Endothelial cell of umbilical vein (primary cell): ENCODE data around the gene NR3C1. TPM values are rescaled to one million over a fixed set of nuclear protein-coding genes. Genes with fewer than 3 reads are reported as not detected.
"Not testable (repeated sequence)": the region's sequence is repeated elsewhere in the genome, so short reads cannot be mapped to it uniquely, and the experiment has no call there.

Source experiments
- BruUV-seq: library from RNA; stranded (reverse); fragments of 400-500 nt; replicated peaks from 2 replicates; lab custom pipeline; 2021; lab: Mats Ljungman, UMichigan
- CTCF ChIA-PET: fragments of 300-600, 350-600 bp; sonication (Branson Sonifier 250); formaldehyde crosslinking; loops from one replicate; lab custom pipeline; 2021; ENCODE audit warnings: antibody characterized with exemption, inconsistent platforms; lab: Charles Lee
- POLR2A ChIA-PET: fragments of 300-600, 350-600 bp; sonication (Branson Sonifier 250); formaldehyde crosslinking; loops from one replicate; lab custom pipeline; 2021; ENCODE audit warnings: antibody characterized with exemption, inconsistent platforms; lab: Charles Lee
- DNase-seq: peaks from one replicate; pipeline ENCODE4 v3.0.0-alpha.2; 2011; ENCODE audit warnings: low read depth, low spot score
- FAIRE-seq: peaks from 2 replicates; lab custom pipeline; 2011; peaks lifted over from hg19 to GRCh38; lab: Jason Lieb, UNC
- H2AFZ ChIP-seq: 2 replicates; pipeline ENCODE4 v1.6.0; 2012; ENCODE audit warnings: low read depth, low read length, control low read depth, inconsistent platforms
- H3K27ac ChIP-seq: 2 replicates; pipeline ENCODE4 v1.5.1; 2011; ENCODE audit warnings: low read depth, mild to moderate bottlenecking, control low read depth, low read length, moderate library complexity; ENCODE audit not compliant: insufficient read depth
- H3K27me3 ChIP-seq, 2 experiments: 2 replicates each; pipeline versions ENCODE4 v1.6.0 to v1.6.1; 2011; ENCODE audit warnings: low read length in 2 of 2, mixed read lengths in 1 of 2; ENCODE audit not compliant: control insufficient read depth in 2 of 2, insufficient read depth in 2 of 2
- H3K36me3 ChIP-seq, 2 experiments: 2 replicates in 1 of 2; 3 replicates in 1 of 2; pipeline ENCODE4 v1.5.1; 2011; ENCODE audit warnings: low read length in 2 of 2, mild to moderate bottlenecking in 1 of 2, moderate library complexity in 1 of 2; ENCODE audit not compliant: control insufficient read depth in 2 of 2, insufficient read depth in 2 of 2; ENCODE audit errors: extremely low read depth in 1 of 2
- H3K4me1 ChIP-seq: 3 replicates; pipeline ENCODE4 v1.5.1; 2011; ENCODE audit warnings: mild to moderate bottlenecking, low read length; ENCODE audit not compliant: control insufficient read depth, insufficient read depth; ENCODE audit errors: extremely low read depth
- H3K4me2 ChIP-seq: 2 replicates; pipeline ENCODE4 v1.6.1; 2011; ENCODE audit warnings: low read length, control low read depth, mixed read lengths; ENCODE audit not compliant: insufficient read depth
- H3K4me3 ChIP-seq, 3 experiments: fragments of 200-600 bp in 1 of 3; sonication (generic), shearing (Covaris generic) in 1 of 3; replicated peaks in 1 of 3; 2 replicates each; pipeline ENCODE4 v1.5.1; 2011 to 2016; ENCODE audit warnings: control low read depth in 3 of 3, low read length in 3 of 3, mild to moderate bottlenecking in 2 of 3, inconsistent platforms in 1 of 3, low read depth in 1 of 3, moderate library complexity in 1 of 3; ENCODE audit not compliant: insufficient read depth in 1 of 3
- H3K79me2 ChIP-seq: 2 replicates; pipeline ENCODE4 v1.6.0; 2012; ENCODE audit warnings: low read length, inconsistent platforms; ENCODE audit not compliant: control insufficient read depth, insufficient read depth
- H3K9ac ChIP-seq: replicated peaks from 2 replicates; pipeline ENCODE3; 2011; ENCODE audit warnings: low read length, control low read depth; ENCODE audit not compliant: insufficient read depth; ENCODE audit errors: extremely low read depth
- H3K9me1 ChIP-seq: replicated peaks from 3 replicates; pipeline ENCODE4 v1.6.0; 2011; ENCODE audit warnings: mild to moderate bottlenecking, low read length; ENCODE audit not compliant: control insufficient read depth, insufficient read depth; ENCODE audit errors: extremely low read depth
- H3K9me3 ChIP-seq: replicated peaks from 2 replicates; pipeline ENCODE4 v1.5.1; 2012; ENCODE audit warnings: low read length, inconsistent platforms; ENCODE audit not compliant: control insufficient read depth, insufficient read depth
- H4K20me1 ChIP-seq: replicated peaks from 2 replicates; pipeline ENCODE3; 2011; ENCODE audit warnings: mild to moderate bottlenecking, low read length; ENCODE audit not compliant: control insufficient read depth, insufficient read depth; ENCODE audit errors: extremely low read depth
- CTCF ChIP-seq, 2 donors: IDR thresholded peaks; 1 replicate in 1 of 2; 2 replicates in 1 of 2; pipeline ENCODE4 v1.5.1; 2011; ENCODE audit warnings: low read length in 2 of 2, mild to moderate bottlenecking in 2 of 2, moderate library complexity in 2 of 2, control low read depth in 1 of 2, inconsistent platforms in 1 of 2, low read depth in 1 of 2; ENCODE audit not compliant: insufficient read depth in 1 of 2; ENCODE audit errors: extremely low read depth in 1 of 2
- EZH2 ChIP-seq: IDR thresholded peaks from 2 replicates; pipeline ENCODE4 v1.6.1; 2012; ENCODE audit warnings: borderline replicate concordance, low read depth, mild to moderate bottlenecking, moderate library complexity, low read length, inconsistent platforms; ENCODE audit not compliant: severe bottlenecking
- FOS ChIP-seq: IDR thresholded peaks from 2 replicates; pipeline ENCODE4 v1.6.1; 2011; ENCODE audit warnings: mild to moderate bottlenecking, low read length, moderate library complexity, borderline replicate concordance; ENCODE audit not compliant: insufficient read depth
- GATA2 ChIP-seq: IDR thresholded peaks from 2 replicates; pipeline ENCODE4 v1.7.0; 2011; ENCODE audit warnings: low read depth, mild to moderate bottlenecking, moderate library complexity, mixed read lengths, low read length; ENCODE audit not compliant: insufficient read length, insufficient read depth
- JUN ChIP-seq: IDR thresholded peaks from 2 replicates; pipeline ENCODE4 v1.6.1; 2011; ENCODE audit warnings: borderline replicate concordance, low read depth; ENCODE audit not compliant: insufficient read length, insufficient read depth
- MYC ChIP-seq: IDR thresholded peaks from one replicate; pipeline ENCODE4 v1.6.1; 2011; ENCODE audit warnings: mild to moderate bottlenecking, low read depth, low read length
- POLR2A ChIP-seq: IDR thresholded peaks from 2 replicates; pipeline ENCODE4 v1.6.1; 2012; ENCODE audit warnings: low read depth, mild to moderate bottlenecking, control low read depth, low read length
- POLR2AphosphoS5 ChIP-seq: IDR thresholded peaks from 2 replicates; pipeline ENCODE4 v1.6.1; 2012; ENCODE audit warnings: low read depth, mild to moderate bottlenecking, control low read depth, low read length, moderate library complexity; ENCODE audit not compliant: insufficient read depth
- dilution Hi-C: fragments of 300-500 bp; cut with MboI; formaldehyde crosslinking; loops from one replicate; pipeline ENCODE4 v1.15.0; 2019; ENCODE audit warnings: low sequenced_read_pairs; ENCODE audit not compliant: extremely low pct_ligation_motif_present
- intact Hi-C: fragments of 100-400 bp; cut with micrococcal nuclease; formaldehyde crosslinking; loops from one replicate; pipeline ENCODE4 v1.10.0; 2022
- polyA plus RNA-seq, 4 experiments: library from polyadenylated mRNA; depleted of rRNA in 3 of 4; stranded (reverse) in 3 of 4; unstranded in 1 of 4; fragments of >200 nt; gene quantifications; 2 replicates each; pipeline versions ENCODE4 v1.2.1 to v1.2.3, GENCODE V29; 2011 to 2012; ENCODE audit warnings: missing spikeins in 1 of 4
- total RNA-seq: library from RNA; stranded (reverse); gene quantifications from 2 replicates; pipeline ENCODE4 v1.2.3, GENCODE V29; 2021
- TF ChIP-seq, protein P1 (sequence below): IDR thresholded peaks from 2 replicates; pipeline ENCODE4 v1.6.1; 2011; ENCODE audit not compliant: insufficient read depth, insufficient read length

The NR3C1 gene
- total and polyA plus RNA-seq, 2 donors (not counting 3 experiments of a cell fraction or from before 2014, with no cell fraction given), result 4.1 to 17.0 TPM

DNA sequence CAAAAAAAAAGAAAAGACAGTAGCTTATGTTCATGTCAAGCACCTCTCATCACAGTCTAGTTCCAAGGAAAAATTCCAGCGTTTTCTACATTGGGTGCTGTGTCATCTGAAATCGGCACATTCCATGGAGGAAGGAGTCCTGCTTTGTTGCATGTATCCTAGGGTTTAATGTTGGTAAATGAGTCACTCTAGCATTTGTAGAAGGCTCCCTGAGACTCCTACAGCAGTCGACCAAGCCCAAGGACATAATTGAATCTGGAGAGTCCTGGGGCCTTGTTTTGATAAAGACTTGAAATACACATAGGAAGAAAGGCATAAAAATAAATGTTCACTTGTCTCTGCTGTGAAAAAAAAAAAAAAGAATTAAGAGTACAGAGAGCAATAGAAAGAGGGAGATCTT is 69.1 kb downstream of the NR3C1 start:
- BruUV-seq, H3K27ac ChIP-seq, H4K20me1 ChIP-seq, H3K4me3 ChIP-seq, POLR2A ChIA-PET, H3K9me3 ChIP-seq, H3K36me3 ChIP-seq, H3K9me1 ChIP-seq, H2AFZ ChIP-seq, H3K27me3 ChIP-seq, H3K9ac ChIP-seq, H3K4me1 ChIP-seq, CTCF ChIA-PET, H3K4me2 ChIP-seq, FAIRE-seq, intact Hi-C loops, DNase-seq, dilution Hi-C loops: not testable (repeated sequence)
- peaks cover 11% of the 10 kb centered on the region for H3K79me2 ChIP-seq

DNA sequence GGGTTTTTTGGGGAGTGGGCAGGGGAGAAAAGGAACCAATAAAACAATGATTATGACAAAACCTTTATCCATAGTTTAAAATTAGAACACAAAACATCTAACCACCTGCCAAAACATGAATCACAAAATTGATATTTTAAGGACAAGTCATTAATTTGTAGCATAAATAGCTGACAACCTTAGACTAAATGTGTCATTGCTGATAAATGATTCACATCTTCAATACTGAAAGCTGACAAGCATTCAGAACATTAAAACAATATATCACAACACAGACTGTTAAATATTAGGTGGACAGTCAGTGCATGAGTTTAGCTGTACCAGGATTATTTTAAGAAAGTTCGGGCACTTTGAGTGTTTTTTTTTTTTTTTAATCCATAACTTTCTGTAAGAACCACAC is 71.5 kb downstream of the NR3C1 start:
- Histone ChIP-seq H3K9me3 (no peaks in the 10 kb centered on the region), H3K9me1 (no peaks in the 10 kb centered on the region), H3K4me3 (no peak overlapping the region), H3K4me2 (no peak overlapping the region), H3K36me3 (no peaks in the 10 kb centered on the region), H3K4me1 (peaks cover 3% of the 10 kb centered on the region), H4K20me1 (no peaks in the 10 kb centered on the region), H2AFZ (no peak overlapping the region), H3K79me2 (peaks cover 17% of the 10 kb centered on the region), H3K27me3 (no peaks in the 10 kb centered on the region), H3K9ac (no peak overlapping the region), H3K27ac (no peak overlapping the region)
- ChIA-PET POLR2A (no interaction called here), CTCF (interaction anchor here (0.6 kb wide), 1 partner anchor 42 kb away, joined by 3 read pairs; no protein-coding TSS in a partner anchor)
- DNase-seq, result no peak
- no peak for FAIRE-seq
- no TSS peak for BruUV-seq
- dilution Hi-C loops, result no loop called here
- TF ChIP-seq FOS (no peak), POLR2A (no peak), CTCF (IDR thresholded peaks at IDR 0.05; ENCODE audit: extremely low read depth in 1 of 2, insufficient read depth in 1 of 2, low read depth in 1 of 2, low read length in 2 of 2) (no peak), POLR2AphosphoS5 (no peak), MYC (no peak), GATA2 (no peak), EZH2 (no peak), JUN (no peak)
- TF ChIP-seq, protein P1, sequence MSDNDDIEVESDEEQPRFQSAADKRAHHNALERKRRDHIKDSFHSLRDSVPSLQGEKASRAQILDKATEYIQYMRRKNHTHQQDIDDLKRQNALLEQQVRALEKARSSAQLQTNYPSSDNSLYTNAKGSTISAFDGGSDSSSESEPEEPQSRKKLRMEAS, result no peak
- intact Hi-C loops, result no loop called here
